Mammary epithelial cell (primary cell): ENCODE measurements around the gene SRRM4.

ENCODE experiments used
- EZH2 ChIP-seq: IDR thresholded peaks from 2 replicates; pipeline ENCODE4 v1.6.1; 2012; ENCODE audit warnings: low read length, inconsistent platforms, borderline replicate concordance
- TF ChIP-seq, protein P1 (sequence below), 2 donors: IDR thresholded peaks in 1 of 2; conservative IDR thresholded peaks in 1 of 2; 2 replicates each; pipeline ENCODE4 v1.5.1; 2011 to 2012; ENCODE audit warnings: inconsistent platforms in 2 of 2, low read length in 2 of 2, mild to moderate bottlenecking in 2 of 2, control low read depth in 1 of 2, low read depth in 1 of 2; ENCODE audit not compliant: insufficient read depth in 1 of 2; ENCODE audit errors: extremely low read depth in 1 of 2

DNA sequence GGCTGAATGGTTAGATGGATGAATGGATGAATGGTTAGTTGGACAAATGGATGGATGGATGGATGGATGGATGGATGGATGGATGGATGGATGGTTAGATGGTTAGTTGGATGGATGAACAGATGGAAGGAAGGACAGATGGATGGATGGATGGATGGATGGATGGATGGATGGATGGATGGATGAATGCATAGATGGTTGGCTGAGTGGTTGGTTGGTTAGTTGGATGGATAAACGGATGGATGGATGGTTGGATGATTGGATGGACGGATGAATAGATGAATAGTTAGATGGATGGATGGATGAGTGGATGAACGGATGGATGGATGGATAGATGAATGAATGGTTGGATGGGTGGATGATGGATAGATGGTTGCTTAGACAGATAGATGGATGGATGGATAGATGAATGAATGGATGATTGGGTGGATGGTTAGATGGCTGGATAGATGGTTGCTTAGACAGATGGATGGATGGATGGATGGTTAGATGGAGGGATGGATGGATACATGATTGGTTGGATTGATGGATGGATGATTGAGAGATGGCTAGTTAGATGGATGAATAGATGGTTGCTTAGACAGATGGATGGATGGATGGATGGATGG lies 148.6 kb downstream of the SRRM4 start:
- TF ChIP-seq, protein P1, sequence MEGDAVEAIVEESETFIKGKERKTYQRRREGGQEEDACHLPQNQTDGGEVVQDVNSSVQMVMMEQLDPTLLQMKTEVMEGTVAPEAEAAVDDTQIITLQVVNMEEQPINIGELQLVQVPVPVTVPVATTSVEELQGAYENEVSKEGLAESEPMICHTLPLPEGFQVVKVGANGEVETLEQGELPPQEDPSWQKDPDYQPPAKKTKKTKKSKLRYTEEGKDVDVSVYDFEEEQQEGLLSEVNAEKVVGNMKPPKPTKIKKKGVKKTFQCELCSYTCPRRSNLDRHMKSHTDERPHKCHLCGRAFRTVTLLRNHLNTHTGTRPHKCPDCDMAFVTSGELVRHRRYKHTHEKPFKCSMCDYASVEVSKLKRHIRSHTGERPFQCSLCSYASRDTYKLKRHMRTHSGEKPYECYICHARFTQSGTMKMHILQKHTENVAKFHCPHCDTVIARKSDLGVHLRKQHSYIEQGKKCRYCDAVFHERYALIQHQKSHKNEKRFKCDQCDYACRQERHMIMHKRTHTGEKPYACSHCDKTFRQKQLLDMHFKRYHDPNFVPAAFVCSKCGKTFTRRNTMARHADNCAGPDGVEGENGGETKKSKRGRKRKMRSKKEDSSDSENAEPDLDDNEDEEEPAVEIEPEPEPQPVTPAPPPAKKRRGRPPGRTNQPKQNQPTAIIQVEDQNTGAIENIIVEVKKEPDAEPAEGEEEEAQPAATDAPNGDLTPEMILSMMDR (conservative IDR thresholded peaks at IDR 0.05 in 1 of 2, IDR thresholded peaks at IDR 0.05 in 1 of 2; ENCODE audit: extremely low read depth in 1 of 2, insufficient read depth in 1 of 2, low read depth in 1 of 2, low read length in 2 of 2), result no peak
- no peak for TF ChIP-seq EZH2
